WTC11 (cell line): ENCODE results near the gene ISCA1. TPM values are rescaled to one million over a fixed set of nuclear protein-coding genes. Genes with fewer than 3 reads are reported as not detected.

Source experiments
- ATAC-seq: fragments of 200-7000 bp; cut with Tn5 transposase; 2 replicates; pipeline ENCODE4 v1.10.0; 2021; ENCODE audit warnings: mild to moderate bottlenecking, moderate library complexity
- CTCF ChIA-PET: fragments of 300-600 bp; sonication (Branson Sonifier 250); formaldehyde crosslinking; loops from one replicate; lab custom pipeline; 2021; ENCODE audit warnings: antibody characterized with exemption; lab: Charles Lee
- POLR2A ChIA-PET: fragments of 350-600 bp; sonication (Branson Sonifier 250); formaldehyde crosslinking; loops from one replicate; lab custom pipeline; 2021; ENCODE audit warnings: antibody characterized with exemption; lab: Charles Lee
- DNase-seq: peaks from one replicate; pipeline ENCODE4 v3.0.0; 2021; ENCODE audit warnings: low spot score
- H3K27ac Mint-ChIP-seq: 2 replicates; pipeline ENCODE4 v1.8.0; 2021; ENCODE audit warnings: mixed read lengths
- H3K27me3 Mint-ChIP-seq: 2 replicates; pipeline ENCODE4 v1.8.0; 2021; ENCODE audit warnings: low read depth, mild to moderate bottlenecking, moderate library complexity, mixed read lengths
- H3K36me3 Mint-ChIP-seq: 2 replicates; pipeline ENCODE4 v1.8.0; 2021; ENCODE audit warnings: mixed read lengths
- H3K4me1 Mint-ChIP-seq: 2 replicates; pipeline ENCODE4 v1.8.0; 2022; ENCODE audit warnings: mixed read lengths
- H3K4me3 Mint-ChIP-seq: 2 replicates; pipeline ENCODE4 v1.8.0; 2021; ENCODE audit warnings: mild to moderate bottlenecking, moderate library complexity, mixed read lengths
- H3K9me3 Mint-ChIP-seq: 2 replicates; pipeline ENCODE4 v1.8.0; 2021; ENCODE audit warnings: mixed read lengths
- ATF6 ChIP-seq: sonication (generic); formaldehyde crosslinking; IDR thresholded peaks from 2 replicates; pipeline ENCODE4 v1.8.1; 2023; ENCODE audit warnings: mild to moderate bottlenecking, missing genetic modification reagents
- CTCF ChIP-seq: fragments of 200-600 bp; IDR thresholded peaks from 2 replicates; pipeline ENCODE4 v1.8.0; 2022; ENCODE audit warnings: antibody characterized with exemption
- E2F4 ChIP-seq: sonication (generic); formaldehyde crosslinking; IDR thresholded peaks from 2 replicates; pipeline ENCODE4 v1.8.1; 2022; ENCODE audit warnings: low read depth, mild to moderate bottlenecking, moderate library complexity, missing genetic modification reagents, borderline replicate concordance
- EMX1 ChIP-seq: fragments of 250-450 bp; sonication (Bioruptor Pico); IDR thresholded peaks from 2 replicates; pipeline ENCODE4 v1.8.0; 2021; ENCODE audit warnings: mild to moderate bottlenecking
- GABPB1 ChIP-seq: sonication (generic); formaldehyde crosslinking; IDR thresholded peaks from 2 replicates; pipeline ENCODE4 v1.8.1; 2023; ENCODE audit warnings: mild to moderate bottlenecking, missing genetic modification reagents
- HMGA2 ChIP-seq: fragments of 250-450 bp; sonication (Bioruptor Pico); IDR thresholded peaks from 2 replicates; pipeline ENCODE4 v1.4.0; 2021; ENCODE audit warnings: mild to moderate bottlenecking, moderate library complexity
- JAZF1 ChIP-seq: fragments of 250-450 bp; sonication (Bioruptor Pico); IDR thresholded peaks from 2 replicates; pipeline ENCODE4 v1.9.0; 2021; ENCODE audit warnings: moderate library complexity, mild to moderate bottlenecking, inconsistent platforms
- KAT7 ChIP-seq: sonication (generic); formaldehyde crosslinking; IDR thresholded peaks from 2 replicates; pipeline ENCODE4 v1.8.1; 2023; ENCODE audit warnings: missing genetic modification reagents, mild to moderate bottlenecking, borderline replicate concordance
- MAX ChIP-seq: sonication (generic); formaldehyde crosslinking; IDR thresholded peaks from 2 replicates; pipeline ENCODE4 v1.8.0; 2022; ENCODE audit warnings: mild to moderate bottlenecking, missing genetic modification reagents
- MLX ChIP-seq: sonication (generic); formaldehyde crosslinking; IDR thresholded peaks from 2 replicates; pipeline ENCODE4 v1.8.1; 2023; ENCODE audit warnings: mild to moderate bottlenecking, missing genetic modification reagents, moderate library complexity
- MYBL2 ChIP-seq: sonication (generic); formaldehyde crosslinking; IDR thresholded peaks from 2 replicates; pipeline ENCODE4 v1.8.1; 2023; ENCODE audit warnings: mild to moderate bottlenecking, moderate library complexity, missing genetic modification reagents
- NFATC4 ChIP-seq: fragments of 250-450 bp; sonication (Bioruptor Pico); IDR thresholded peaks from 2 replicates; pipeline ENCODE4 v1.9.0; 2021; ENCODE audit warnings: mild to moderate bottlenecking
- NR1H2 ChIP-seq: sonication (generic); formaldehyde crosslinking; IDR thresholded peaks from 2 replicates; pipeline ENCODE4 v1.9.0; 2021; ENCODE audit warnings: mild to moderate bottlenecking, moderate library complexity, missing genetic modification reagents
- PREB ChIP-seq: sonication (generic); formaldehyde crosslinking; IDR thresholded peaks from 2 replicates; pipeline ENCODE4 v1.8.1; 2022; ENCODE audit warnings: mild to moderate bottlenecking, missing genetic modification reagents, moderate library complexity, borderline replicate concordance
- SOX15 ChIP-seq: fragments of 250-450 bp; sonication (Bioruptor Pico); IDR thresholded peaks from 2 replicates; pipeline ENCODE4 v1.9.0; 2021; ENCODE audit warnings: mild to moderate bottlenecking
- SP1 ChIP-seq: sonication (generic); formaldehyde crosslinking; conservative IDR thresholded peaks from 2 replicates; pipeline ENCODE4 v1.8.1; 2022; ENCODE audit warnings: missing genetic modification reagents
- TCF7 ChIP-seq: sonication (generic); formaldehyde crosslinking; IDR thresholded peaks from 2 replicates; pipeline ENCODE4 v1.8.0; 2022; ENCODE audit warnings: mild to moderate bottlenecking, low read depth, missing genetic modification reagents, moderate library complexity
- TEAD4 ChIP-seq: sonication (generic); formaldehyde crosslinking; IDR thresholded peaks from 2 replicates; pipeline ENCODE4 v1.8.0; 2022; ENCODE audit warnings: mild to moderate bottlenecking, missing genetic modification reagents
- ZBTB21 ChIP-seq: sonication (generic); formaldehyde crosslinking; IDR thresholded peaks from 2 replicates; pipeline ENCODE4 v1.8.1; 2023; ENCODE audit warnings: mild to moderate bottlenecking, missing genetic modification reagents, borderline replicate concordance
- ZNF416 ChIP-seq: fragments of 250-450 bp; sonication (Bioruptor Pico); IDR thresholded peaks from 2 replicates; pipeline ENCODE4 v1.9.0; 2021; ENCODE audit warnings: mild to moderate bottlenecking, inconsistent platforms
- ZNF671 ChIP-seq: fragments of 250-450 bp; sonication (Bioruptor Pico); IDR thresholded peaks from 2 replicates; pipeline ENCODE4 v1.8.0; 2021; ENCODE audit warnings: mild to moderate bottlenecking
- ZSCAN18 ChIP-seq: fragments of 250-450 bp; sonication (Bioruptor Pico); IDR thresholded peaks from 2 replicates; pipeline ENCODE4 v2.1.2; 2022; ENCODE audit warnings: mild to moderate bottlenecking, moderate library complexity
- total RNA-seq: library from RNA; stranded (reverse); gene quantifications from 3 replicates; pipeline ENCODE4 v1.2.3, GENCODE V29; 2021

The ISCA1 gene
- total RNA-seq, 1 experiment from 2014 or later: 35.5 TPM

GRCh38 chr9:86238861-86239770, 43.2 kb downstream of the ISCA1 start (continued):
- TF ChIP-seq CTCF: no peak

GRCh38 chr9:86230858-86231257, 51.5 kb downstream of the ISCA1 start:
- H3K27me3 Mint-ChIP-seq: no peaks in the 10 kb centered on the region
- no peaks in the 10 kb centered on the region for H3K9me3 Mint-ChIP-seq
- H3K27ac Mint-ChIP-seq: no peak overlapping the region
- no peak for DNase-seq
- TF ChIP-seq ZBTB21 (CRISPR knock-in tag) (no peak), MAX (CRISPR knock-in tag) (no peak), NFATC4 (CRISPR knock-in tag) (no peak), KAT7 (CRISPR knock-in tag) (no peak), TCF7 (CRISPR knock-in tag) (no peak), EMX1 (CRISPR knock-in tag) (no peak), HMGA2 (CRISPR knock-in tag) (no peak), PREB (CRISPR knock-in tag) (no peak)
- CTCF ChIA-PET: no interaction called here
- POLR2A ChIA-PET: no interaction called here
- H3K36me3 Mint-ChIP-seq: no peaks in the 10 kb centered on the region
- H3K4me1 Mint-ChIP-seq: no peaks in the 10 kb centered on the region
- ATAC-seq: no peak
- no peak overlapping the region for H3K4me3 Mint-ChIP-seq

- H3K9me3 Mint-ChIP-seq: no peaks in the 10 kb centered on the region
- no peak overlapping the region for H3K4me3 Mint-ChIP-seq
- H3K27ac Mint-ChIP-seq: no peak overlapping the region
- DNase-seq (no peak), ATAC-seq (no peak)
- ChIA-PET CTCF (interaction anchor here (0.7 to 1.0 kb wide), 2 partner anchors 21 to 27 kb away, joined by 3 to 5 read pairs; no protein-coding TSS in a partner anchor), POLR2A (no interaction called here)
- no peak for TF ChIP-seq KAT7 (CRISPR knock-in tag)
- no peak for TF ChIP-seq MYBL2
- no peak for TF ChIP-seq MLX (CRISPR knock-in tag)
- no peak for TF ChIP-seq GABPB1 (CRISPR knock-in tag)
- no peak for TF ChIP-seq SOX15 (CRISPR knock-in tag)
- no peaks in the 10 kb centered on the region for H3K36me3 Mint-ChIP-seq
- no peaks in the 10 kb centered on the region for H3K4me1 Mint-ChIP-seq
- no peaks in the 10 kb centered on the region for H3K27me3 Mint-ChIP-seq
Measured at GRCh38 chr9:86222667-86223066, 59.7 kb downstream of the ISCA1 start.

GRCh38 chr9:86219606-86220005, 62.7 kb downstream of the ISCA1 start:
- Mint-ChIP-seq H3K27me3 (no peaks in the 10 kb centered on the region), H3K9me3 (no peaks in the 10 kb centered on the region), H3K4me3 (no peak overlapping the region), H3K36me3 (no peaks in the 10 kb centered on the region), H3K4me1 (no peaks in the 10 kb centered on the region), H3K27ac (no peak overlapping the region)
- ChIA-PET CTCF (interaction anchor here (0.6 to 3.2 kb wide), 4 partner anchors 17 to 401 kb away, joined by 4 to 12 read pairs (median 5); no protein-coding TSS in a partner anchor), POLR2A (interaction anchor here (0.6 to 0.7 kb wide), 3 partner anchors 12 to 1182 kb away, joined by 3 to 4 read pairs (median 3); no protein-coding TSS in a partner anchor)
- no peak for TF ChIP-seq ZNF416
- TF ChIP-seq ZSCAN18 (CRISPR knock-in tag): no peak
- no peak for TF ChIP-seq SP1 (CRISPR knock-in tag)
- no peak for TF ChIP-seq ZNF671
- no peak for TF ChIP-seq E2F4
- TF ChIP-seq NR1H2 (CRISPR knock-in tag): no peak
- TF ChIP-seq JAZF1 (CRISPR knock-in tag): no peak
- TF ChIP-seq TEAD4: no peak
- no peak for TF ChIP-seq ATF6 (CRISPR knock-in tag)
- no peak for DNase-seq
- ATAC-seq: no peak
